Left ventricle myocardium inferior (tissue), 1 donor: ENCODE measurements around the gene STK25. TPM values are rescaled to one million over a fixed set of nuclear protein-coding genes. Genes with fewer than 3 reads are reported as not detected.
"Not testable (repeated sequence)": the region's sequence is repeated elsewhere in the genome, so short reads cannot be mapped to it uniquely, and the experiment has no call there.

Experiments
- DNase-seq: peaks from one replicate; pipeline ENCODE4 v3.0.0-alpha.2; 2020
- H3K27ac ChIP-seq: fragments of 200-600 bp; replicated peaks from 2 replicates; pipeline ENCODE4 v1.8.0; 2021
- H3K27me3 ChIP-seq: fragments of 200-600 bp; 2 replicates; pipeline ENCODE4 v1.8.0; 2021; ENCODE audit warnings: low read depth
- H3K36me3 ChIP-seq: fragments of 200-600 bp; 2 replicates; pipeline ENCODE4 v1.8.0; 2021
- H3K4me1 ChIP-seq: fragments of 200-600 bp; 2 replicates; pipeline ENCODE4 v1.8.0; 2021
- H3K4me3 ChIP-seq: fragments of 200-600 bp; 2 replicates; pipeline ENCODE4 v1.8.0; 2021; ENCODE audit warnings: mild to moderate bottlenecking, moderate library complexity
- H3K9me3 ChIP-seq: fragments of 200-600 bp; replicated peaks from 2 replicates; pipeline ENCODE4 v1.8.0; 2021
- intact Hi-C: fragments of 100-400 bp; cut with micrococcal nuclease; formaldehyde crosslinking; loops from one replicate; pipeline ENCODE4 v1.11.0; 2022
- total RNA-seq: library from RNA; stranded (reverse); fragmentation: NEBNext Ultra II Directional; extraction: Animal tissue kit (Norgen Biotek cat#: 25700); gene quantifications from one replicate; pipeline ENCODE4 v1.2.1, GENCODE V29; 2021
- TF ChIP-seq, protein P1 (sequence below): fragments of 200-600 bp; IDR thresholded peaks from 2 replicates; pipeline ENCODE4 v1.8.0; 2021; ENCODE audit warnings: antibody characterized with exemption, mild to moderate bottlenecking, borderline replicate concordance
- donor health status: DM: no; HTN: yes; CAD: no; lungs with severe emphysema.

Gene STK25
- total RNA-seq, 1 donor from 2014 or later, result 89.1 TPM

DNA sequence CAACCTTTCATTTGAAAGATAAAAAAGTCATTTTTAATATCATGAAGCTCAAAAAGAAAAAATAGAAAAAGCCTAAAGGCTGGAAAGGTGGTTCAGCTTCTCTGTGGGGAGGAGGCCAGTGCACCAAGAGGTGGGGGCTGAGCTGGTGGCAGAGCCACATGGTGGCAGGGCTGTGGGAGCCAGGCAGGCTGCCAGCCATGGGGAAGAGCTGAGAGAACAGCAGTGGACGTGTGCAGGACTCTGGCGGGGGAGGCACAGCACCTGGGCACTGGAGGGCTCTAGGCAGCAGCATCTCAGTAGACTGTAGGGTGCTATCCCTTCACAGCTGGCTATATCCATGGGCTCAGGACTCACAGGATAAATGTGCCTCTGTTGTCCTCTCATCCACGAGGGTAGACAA, 47.8 kb downstream of the STK25 start:
- Histone ChIP-seq H3K4me1 (no peaks in the 10 kb centered on the region), H3K4me3 (no peak overlapping the region), H3K9me3 (no peaks in the 10 kb centered on the region), H3K27me3 (no peaks in the 10 kb centered on the region), H3K36me3 (peaks cover 14% of the 10 kb centered on the region), H3K27ac (no peak overlapping the region)
- intact Hi-C loops, result no loop called here
- TF ChIP-seq, protein P1, sequence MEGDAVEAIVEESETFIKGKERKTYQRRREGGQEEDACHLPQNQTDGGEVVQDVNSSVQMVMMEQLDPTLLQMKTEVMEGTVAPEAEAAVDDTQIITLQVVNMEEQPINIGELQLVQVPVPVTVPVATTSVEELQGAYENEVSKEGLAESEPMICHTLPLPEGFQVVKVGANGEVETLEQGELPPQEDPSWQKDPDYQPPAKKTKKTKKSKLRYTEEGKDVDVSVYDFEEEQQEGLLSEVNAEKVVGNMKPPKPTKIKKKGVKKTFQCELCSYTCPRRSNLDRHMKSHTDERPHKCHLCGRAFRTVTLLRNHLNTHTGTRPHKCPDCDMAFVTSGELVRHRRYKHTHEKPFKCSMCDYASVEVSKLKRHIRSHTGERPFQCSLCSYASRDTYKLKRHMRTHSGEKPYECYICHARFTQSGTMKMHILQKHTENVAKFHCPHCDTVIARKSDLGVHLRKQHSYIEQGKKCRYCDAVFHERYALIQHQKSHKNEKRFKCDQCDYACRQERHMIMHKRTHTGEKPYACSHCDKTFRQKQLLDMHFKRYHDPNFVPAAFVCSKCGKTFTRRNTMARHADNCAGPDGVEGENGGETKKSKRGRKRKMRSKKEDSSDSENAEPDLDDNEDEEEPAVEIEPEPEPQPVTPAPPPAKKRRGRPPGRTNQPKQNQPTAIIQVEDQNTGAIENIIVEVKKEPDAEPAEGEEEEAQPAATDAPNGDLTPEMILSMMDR, result no peak
- DNase-seq, result no peak

DNA sequence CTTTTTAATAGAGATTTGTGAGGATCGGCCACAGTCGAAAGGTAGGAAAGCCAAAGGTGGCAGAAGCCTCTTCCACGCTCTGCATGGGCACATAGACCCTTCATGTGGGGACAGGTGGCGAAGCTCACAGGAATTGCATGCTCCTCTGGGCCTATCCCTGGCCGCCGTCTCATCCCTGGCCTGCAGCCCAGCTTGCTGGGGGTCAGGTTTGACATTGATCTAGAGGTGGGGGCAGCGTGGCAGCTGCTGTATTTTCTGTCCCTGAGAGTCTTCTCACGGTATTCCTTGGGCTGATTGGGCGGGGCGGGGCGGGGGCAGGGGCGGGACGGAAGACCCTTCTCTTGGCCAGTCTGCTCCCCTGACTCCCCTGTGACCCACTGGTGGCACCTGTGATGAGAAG, 48.9 kb downstream of the STK25 start:
- intact Hi-C loops, result no loop called here
- Histone ChIP-seq H3K4me1 (no peaks in the 10 kb centered on the region), H3K4me3 (no peak overlapping the region), H3K27me3 (no peaks in the 10 kb centered on the region), H3K36me3 (peaks cover 14% of the 10 kb centered on the region), H3K9me3 (no peaks in the 10 kb centered on the region), H3K27ac (no peak overlapping the region)
- no peak for DNase-seq
- TF ChIP-seq, protein P1, result no peak

DNA sequence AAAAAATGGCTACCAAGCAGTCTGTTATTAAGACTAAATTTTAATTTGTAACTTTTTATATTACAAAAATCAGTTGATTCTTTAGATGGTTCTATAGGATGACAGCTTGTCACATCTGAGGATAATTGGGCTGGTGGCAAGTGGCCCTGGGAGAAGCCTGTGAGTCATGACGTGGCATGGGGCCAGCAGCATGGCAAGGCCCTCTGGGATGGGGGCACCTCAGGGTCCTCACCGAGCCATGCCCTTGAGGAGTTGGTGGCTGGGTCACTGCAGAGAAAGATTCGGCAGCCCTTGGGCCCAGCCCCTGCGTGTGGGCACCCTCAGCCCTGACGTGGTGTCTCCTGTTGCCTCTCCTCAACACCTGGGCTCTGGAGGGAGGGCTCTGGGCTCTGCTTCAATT, 49.7 kb downstream of the STK25 start:
- H3K4me1 ChIP-seq, result no peaks in the 10 kb centered on the region
- no peaks in the 10 kb centered on the region for H3K27me3 ChIP-seq
- no peak overlapping the region for H3K4me3 ChIP-seq
- DNase-seq, result no peak
- intact Hi-C loops, result no loop called here
- H3K36me3 ChIP-seq, result peaks cover 12% of the 10 kb centered on the region
- no peak overlapping the region for H3K27ac ChIP-seq
- TF ChIP-seq, protein P1, result no peak
- no peaks in the 10 kb centered on the region for H3K9me3 ChIP-seq

DNA sequence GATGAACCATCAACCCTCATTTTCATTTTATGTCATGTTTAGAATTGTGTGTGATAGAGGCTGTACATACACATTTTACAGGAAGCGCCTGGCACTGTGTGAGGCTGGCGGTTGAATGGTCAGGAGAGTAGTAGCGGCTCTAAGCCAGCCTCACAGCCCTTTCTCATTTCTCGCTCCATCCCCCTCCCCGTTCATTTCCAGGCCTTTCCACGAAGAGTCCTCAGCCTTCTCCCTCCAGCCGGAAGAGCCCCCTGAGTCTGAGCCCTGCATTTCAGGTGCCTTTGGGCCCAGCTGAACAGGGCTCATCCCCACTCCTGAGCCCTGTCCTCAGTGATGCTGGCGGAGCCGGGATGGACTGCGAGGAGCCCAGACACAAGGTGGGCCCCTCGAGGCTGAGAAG, 51.8 kb downstream of the STK25 start:
- Histone ChIP-seq H3K27me3 (no peaks in the 10 kb centered on the region), H3K4me3 (no peak overlapping the region), H3K27ac (no peak overlapping the region), H3K9me3 (no peaks in the 10 kb centered on the region), H3K4me1 (no peaks in the 10 kb centered on the region), H3K36me3 (no peaks in the 10 kb centered on the region)
- no peak for DNase-seq
- intact Hi-C loops, result no loop called here
- TF ChIP-seq, protein P1, result no peak

DNA sequence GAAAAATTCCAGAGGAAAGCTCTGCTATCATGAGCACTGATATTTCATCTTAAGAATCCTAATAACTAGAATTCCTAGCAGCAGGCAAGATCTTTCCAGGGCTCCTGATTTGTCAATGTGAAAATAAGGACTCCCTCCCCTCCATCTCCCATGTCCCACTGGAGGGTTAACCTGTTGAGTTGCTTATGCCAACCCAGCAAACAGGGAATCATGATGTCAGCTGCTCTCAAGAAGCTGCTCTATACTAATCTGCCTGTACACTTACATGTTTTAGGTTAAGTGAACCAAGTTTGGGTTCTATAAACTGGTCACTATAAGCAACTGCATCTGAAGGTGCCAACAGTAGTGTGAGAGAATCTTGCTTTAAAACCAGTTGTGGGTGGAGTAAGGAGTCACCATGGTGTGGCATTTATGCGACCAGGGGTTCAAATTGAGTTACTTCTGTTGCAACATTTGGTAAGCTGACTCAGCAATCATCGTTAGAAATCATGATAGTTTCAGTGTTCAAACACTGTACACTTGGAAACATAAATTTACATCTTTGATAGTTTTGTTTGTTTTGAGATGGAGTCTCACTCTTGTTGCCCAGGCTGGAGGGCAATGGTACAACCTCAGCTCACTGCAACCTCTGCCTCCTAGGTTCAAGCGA, 53.4 kb downstream of the STK25 start:
- H3K4me3 ChIP-seq, result no peak overlapping the region
- no peak overlapping the region for H3K27ac ChIP-seq
- no peaks in the 10 kb centered on the region for H3K9me3 ChIP-seq
- intact Hi-C loops, result no loop called here
- DNase-seq, result no peak
- TF ChIP-seq, protein P1, result no peak
- no peaks in the 10 kb centered on the region for H3K27me3 ChIP-seq
- H3K36me3 ChIP-seq, result peaks cover 4% of the 10 kb centered on the region
- no peaks in the 10 kb centered on the region for H3K4me1 ChIP-seq

DNA sequence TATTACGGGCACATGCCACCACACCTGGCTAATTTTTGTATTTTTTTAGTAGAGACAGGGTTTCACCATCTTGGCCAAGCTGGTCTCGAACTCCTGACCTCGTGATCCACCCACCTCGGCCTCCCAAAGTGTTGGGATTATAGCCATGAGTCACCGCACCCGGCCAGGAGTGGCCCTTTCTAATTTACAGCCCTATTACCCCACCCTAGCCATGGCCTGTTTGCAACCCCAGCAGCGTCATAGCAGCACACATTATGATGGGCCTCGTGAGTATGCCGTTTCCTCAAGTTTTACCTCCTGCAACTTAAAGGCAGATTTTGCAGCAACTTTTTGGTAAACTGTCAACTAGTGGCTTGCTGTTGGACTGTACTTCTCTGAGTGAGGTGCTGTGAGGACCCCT, 54.5 kb downstream of the STK25 start:
- H3K27me3 ChIP-seq, H3K4me1 ChIP-seq, H3K4me3 ChIP-seq, H3K9me3 ChIP-seq, intact Hi-C loops, H3K36me3 ChIP-seq, DNase-seq, H3K27ac ChIP-seq: not testable (repeated sequence)
